IMR-90 (cell line): Measurements from ENCODE around the gene RIC8A. TPM values are rescaled to one million over a fixed set of nuclear protein-coding genes. Genes with fewer than 3 reads are reported as not detected.

Experiments
- ATAC-seq: fragments of 200-7000 bp; cut with Tn5 transposase; 2 replicates; pipeline ENCODE4 v1.9.1; 2020; ENCODE audit warnings: low read depth, mild to moderate bottlenecking, moderate library complexity
- BruUV-seq: library from RNA; stranded (reverse); fragments of 400-500 nt; replicated peaks from 2 replicates; lab custom pipeline; 2021; lab: Mats Ljungman, UMichigan
- CTCF ChIA-PET: fragments of 300-600 bp; formaldehyde crosslinking; extraction: SDS; loops from one replicate; lab custom pipeline; 2021; ENCODE audit warnings: antibody characterized with exemption; lab: Yijun Ruan, JAX
- POLR2A ChIA-PET: fragments of 300-600 bp; sonication (Branson Sonifier 250); formaldehyde crosslinking; loops from one replicate; lab custom pipeline; 2022; ENCODE audit warnings: antibody characterized with exemption; ENCODE audit not compliant: unreplicated experiment; lab: Charles Lee
- DNase-seq: peaks from one replicate; pipeline ENCODE4 v3.0.0; 2013
- H2AFZ ChIP-seq: replicated peaks from 2 replicates; pipeline ENCODE3; 2013; ENCODE audit warnings: low read length, mild to moderate bottlenecking; ENCODE audit not compliant: poor library complexity
- H2AK5ac ChIP-seq: 2 replicates; pipeline ENCODE4 v1.6.1; 2013; ENCODE audit warnings: low read depth, low read length, inconsistent platforms
- H2AK9ac ChIP-seq: replicated peaks from 2 replicates; pipeline ENCODE3; 2013; ENCODE audit warnings: mild to moderate bottlenecking, low read depth, low read length, moderate library complexity; ENCODE audit not compliant: poor library complexity
- H2BK120ac ChIP-seq: 2 replicates; pipeline ENCODE4 v1.6.1; 2013; ENCODE audit warnings: low read depth, low read length, inconsistent platforms
- H2BK15ac ChIP-seq: 3 replicates; pipeline ENCODE4 v1.6.1; 2013; ENCODE audit warnings: low read depth, low read length, inconsistent platforms
- H2BK20ac ChIP-seq: 2 replicates; pipeline ENCODE4 v1.6.1; 2013; ENCODE audit warnings: low read depth, mild to moderate bottlenecking, inconsistent platforms, low read length, moderate library complexity
- H2BK5ac ChIP-seq: 2 replicates; pipeline ENCODE4 v1.6.1; 2013; ENCODE audit warnings: mild to moderate bottlenecking, low read depth, low read length, inconsistent platforms; ENCODE audit not compliant: poor library complexity, severe bottlenecking
- H3K14ac ChIP-seq: replicated peaks from 2 replicates; pipeline ENCODE4 v1.6.1; 2013; ENCODE audit warnings: low read depth, low read length, inconsistent platforms
- H3K18ac ChIP-seq: 2 replicates; pipeline ENCODE4 v1.6.1; 2013; ENCODE audit warnings: low read depth, low read length, control low read depth
- H3K23ac ChIP-seq: 2 replicates; pipeline ENCODE4 v1.6.1; 2013; ENCODE audit warnings: low read depth, low read length, inconsistent platforms
- H3K27ac ChIP-seq: 2 replicates; pipeline ENCODE4 v1.5.1; 2013; ENCODE audit warnings: mild to moderate bottlenecking, control low read depth, low read length; ENCODE audit not compliant: insufficient read depth
- H3K27me3 ChIP-seq: 2 replicates; pipeline ENCODE4 v1.6.1; 2013; ENCODE audit warnings: low read length; ENCODE audit not compliant: control insufficient read depth, insufficient read depth
- H3K36me3 ChIP-seq: 2 replicates; pipeline ENCODE4 v1.6.1; 2013; ENCODE audit warnings: low read length, mixed read lengths; ENCODE audit not compliant: control insufficient read depth, insufficient read depth
- H3K4ac ChIP-seq: 2 replicates; pipeline ENCODE4 v1.6.1; 2013; ENCODE audit warnings: low read depth, low read length, inconsistent platforms
- H3K4me1 ChIP-seq: 2 replicates; pipeline ENCODE4 v1.6.1; 2013; ENCODE audit warnings: low read length, mixed read lengths; ENCODE audit not compliant: control insufficient read depth, insufficient read depth
- H3K4me2 ChIP-seq: 2 replicates; pipeline ENCODE4 v1.6.1; 2013; ENCODE audit warnings: low read depth, mild to moderate bottlenecking, control low read depth, low read length, moderate library complexity
- H3K4me3 ChIP-seq: 2 replicates; pipeline ENCODE4 v1.5.1; 2013; ENCODE audit warnings: low read depth, mild to moderate bottlenecking, control low read depth, low read length, moderate library complexity; ENCODE audit not compliant: insufficient read depth
- H3K56ac ChIP-seq: 2 replicates; pipeline ENCODE4 v1.6.1; 2013; ENCODE audit warnings: low read length, inconsistent platforms; ENCODE audit not compliant: insufficient read depth; ENCODE audit errors: extremely low read depth
- H3K79me1 ChIP-seq, 2 experiments: 2 replicates each; pipeline ENCODE4 v1.6.1; 2013; ENCODE audit warnings: low read length in 2 of 2, inconsistent platforms in 1 of 2, low read depth in 1 of 2
- H3K9ac ChIP-seq: 2 replicates; pipeline ENCODE4 v1.6.1; 2013; ENCODE audit warnings: low read depth, low read length, control low read depth
- H3K9me1 ChIP-seq: 2 replicates; pipeline ENCODE4 v1.6.1; 2013; ENCODE audit warnings: low read length, inconsistent platforms; ENCODE audit not compliant: insufficient read depth
- H3K9me3 ChIP-seq: 2 replicates; pipeline ENCODE4 v1.6.1; 2013; ENCODE audit warnings: low read length; ENCODE audit not compliant: control insufficient read depth, insufficient read depth
- H4K20me1 ChIP-seq: 2 replicates; pipeline ENCODE4 v1.6.1; 2013; ENCODE audit warnings: low read length, inconsistent platforms; ENCODE audit not compliant: insufficient read depth
- H4K5ac ChIP-seq: 2 replicates; pipeline ENCODE4 v1.6.1; 2013; ENCODE audit warnings: mild to moderate bottlenecking, low read depth, low read length, control low read depth
- H4K8ac ChIP-seq, 2 experiments: 2 replicates each; pipeline ENCODE4 v1.6.1; 2013; ENCODE audit warnings: low read depth in 2 of 2, low read length in 2 of 2, control low read depth in 1 of 2, inconsistent platforms in 1 of 2
- H4K91ac ChIP-seq: 2 replicates; pipeline ENCODE4 v1.6.1; 2013; ENCODE audit warnings: low read depth, low read length, inconsistent platforms; ENCODE audit not compliant: insufficient read depth
- CEBPB ChIP-seq: IDR thresholded peaks from 2 replicates; pipeline ENCODE4 v1.6.1; 2012; ENCODE audit warnings: low read depth, low read length, improper control_type of control experiment
- MAZ ChIP-seq: IDR thresholded peaks from 2 replicates; pipeline ENCODE4 v1.6.1; 2012; ENCODE audit warnings: low read depth, mild to moderate bottlenecking, low read length, improper control_type of control experiment, moderate library complexity, borderline replicate concordance
- MXI1 ChIP-seq: IDR thresholded peaks from 2 replicates; pipeline ENCODE4 v1.6.1; 2012; ENCODE audit warnings: low read depth, mild to moderate bottlenecking, low read length, moderate library complexity, borderline replicate concordance
- NFE2L2 ChIP-seq: fragments of 150-350 bp; IDR thresholded peaks from 2 replicates; pipeline ENCODE4 v1.6.1; 2016; ENCODE audit warnings: low read depth, mild to moderate bottlenecking, low read length
- POLR2A ChIP-seq: IDR thresholded peaks from 2 replicates; pipeline ENCODE4 v1.6.1; 2012; ENCODE audit warnings: mild to moderate bottlenecking, low read depth, low read length
- RAD21 ChIP-seq: IDR thresholded peaks from 2 replicates; pipeline ENCODE4 v1.6.1; 2012; ENCODE audit warnings: low read length, improper control_type of control experiment
- RCOR1 ChIP-seq: IDR thresholded peaks from 2 replicates; pipeline ENCODE4 v1.6.1; 2012; ENCODE audit warnings: mild to moderate bottlenecking, low read length, improper control_type of control experiment; ENCODE audit not compliant: insufficient replicate concordance
- USF2 ChIP-seq: fragments of 150-350 bp; IDR thresholded peaks from 2 replicates; pipeline ENCODE4 v1.6.1; 2017; ENCODE audit warnings: mild to moderate bottlenecking, antibody characterized with exemption, low read length, low read depth
- WGBS, 2 experiments: methylation state at CpG; one replicate each; pipeline versions ENCODE4 v1.1.5 to v1.1.7; 2013; ENCODE audit warnings: missing lambda C conversion rate in 2 of 2; ENCODE audit not compliant: insufficient read length in 1 of 2; ENCODE audit errors: extremely low coverage in 2 of 2; 5-methylcytosine and 5-hydroxymethylcytosine counted together
- dilution Hi-C: fragments of 300-500 bp; cut with HindIII; formaldehyde crosslinking; loops from one replicate; pipeline ENCODE4 v1.14.3; 2018; ENCODE audit warnings: low sequenced_read_pairs; ENCODE audit not compliant: unreplicated experiment
- in situ Hi-C: fragments of 300-500 bp; cut with MboI; formaldehyde crosslinking; loops from 3 replicates; pipeline ENCODE4 v1.14.3; 2019; ENCODE audit warnings: low sequenced_read_pairs, inconsistent platforms, mixed read lengths
- intact Hi-C: fragments of 100-400 bp; cut with micrococcal nuclease; formaldehyde crosslinking; loops from 2 replicates; pipeline ENCODE4 v1.10.0; 2022
- polyA plus RNA-seq, 3 experiments: library from polyadenylated mRNA; depleted of rRNA; stranded (reverse); fragments of >200 nt; gene quantifications; 2 replicates each; pipeline ENCODE4 v1.2.3, GENCODE V29; 2012; ENCODE audit warnings: low replicate concordance in 1 of 3
- total RNA-seq: library from RNA; depleted of rRNA; stranded (reverse); fragments of >200 nt; gene quantifications from 2 replicates; pipeline ENCODE4 v1.2.3, GENCODE V29; 2012

RIC8A gene
- total and polyA plus RNA-seq, 2 of the 4 experiments (the other 2 are of a cell fraction), result 129 to 188 TPM

- H3K56ac ChIP-seq, result no peak overlapping the region
- peak overlapping the region; percentile 95 for H3K9ac ChIP-seq
- H3K79me1 ChIP-seq, result peaks cover 39 to 86% of the 10 kb centered on the region in 2 experiments; a peak in 3 of 4 replicates
- peak overlapping the region; percentile 99 for H2AK9ac ChIP-seq
- intact Hi-C loops, result loop anchor here (2.0 to 5.0 kb wide), 4 partner anchors 101 to 311 kb away; partner anchors contain the start of gene IFITM2
- peaks cover 22% of the 10 kb centered on the region for H3K4me1 ChIP-seq
- peak overlapping the region; percentile 24 for H3K14ac ChIP-seq
- peaks cover 34% of the 10 kb centered on the region for H3K9me1 ChIP-seq
- in situ Hi-C loops, result no loop called here
- dilution Hi-C loops, result no loop called here
- H2BK15ac ChIP-seq, result no peak overlapping the region
- DNase-seq (no peak), ATAC-seq (no peak)
- H3K4me3 ChIP-seq, result peak overlapping the region; percentile 70
- peak overlapping the region; percentile 95 for H3K23ac ChIP-seq
- H2AK5ac ChIP-seq, result 0 out of 2 replicates have a peak overlapping the region, but pooled peaks have one; percentile 52
- no peak overlapping the region for H4K91ac ChIP-seq
- BruUV-seq, result no TSS peak
- no peak overlapping the region for H3K18ac ChIP-seq
- TF ChIP-seq MAZ, result no peak
- TF ChIP-seq MXI1, result no peak
- TF ChIP-seq RCOR1, result no peak
- peak; percentile 16; the same call in 1 of the 2 replicates for TF ChIP-seq POLR2A
- TF ChIP-seq NFE2L2, result no peak
- no peak for TF ChIP-seq USF2
- TF ChIP-seq RAD21, result no peak
- TF ChIP-seq CEBPB, result no peak
- ChIA-PET POLR2A (no interaction called here), CTCF (no interaction called here)
- H3K36me3 ChIP-seq, result peaks cover 51% of the 10 kb centered on the region
- 0 out of 2 replicates have a peak overlapping the region, but pooled peaks have one; percentile 11 for H3K27ac ChIP-seq
- H2BK20ac ChIP-seq, result no peak overlapping the region
- H3K9me3 ChIP-seq, result no peaks in the 10 kb centered on the region
- no peak overlapping the region for H2AFZ ChIP-seq
- WGBS, 2 experiments, result 100% methylated on average over 1 of the region's 7 CpGs; no CpG with 5 or more reads in 1 of the 2 experiments
- no peak overlapping the region for H2BK120ac ChIP-seq
- H4K8ac ChIP-seq, result no peak overlapping the region
- no peaks in the 10 kb centered on the region for H3K27me3 ChIP-seq
- H3K4me2 ChIP-seq, result peak overlapping the region; percentile 94
- no peak overlapping the region for H4K5ac ChIP-seq
- no peak overlapping the region; the same call in 1 of the 2 replicates for H3K4ac ChIP-seq
- H4K20me1 ChIP-seq, result peaks cover 84% of the 10 kb centered on the region
- no peak overlapping the region for H2BK5ac ChIP-seq
These were observed 1.5 kb upstream of the RIC8A start for GRCh38 chr11:206002-206384.
